Stomach (tissue), 9 donors: ENCODE results near the gene RPS14. TPM values are rescaled to one million over a fixed set of nuclear protein-coding genes. Genes with fewer than 3 reads are reported as not detected.

Experiments used
- DNase-seq, 2 donors: peaks; one replicate each; pipeline versions ENCODE4 v3.0.0 to v3.0.0-alpha.2; 2013 to 2019
- H3K27ac ChIP-seq, 5 donors: fragments of 200-600 bp in 4 of 5; sonication (generic) in 4 of 5; one replicate each; pipeline ENCODE4 v1.5.1; 2013 to 2019; ENCODE audit warnings: mild to moderate bottlenecking in 1 of 5, moderate library complexity in 1 of 5
- H3K27me3 ChIP-seq, 3 donors: fragments of 200-600 bp; sonication (generic); one replicate each; pipeline ENCODE4 v1.5.1; 2017 to 2019; ENCODE audit warnings: mixed run types in 1 of 3
- H3K36me3 ChIP-seq, 4 donors: fragments of 200-600 bp; sonication (generic); 1 replicate in 3 of 4; 2 replicates in 1 of 4; pipeline ENCODE4 v1.5.1; 2016 to 2019
- H3K4me1 ChIP-seq, 4 donors: fragments of 200-600 bp; sonication (generic); one replicate each; pipeline ENCODE4 v1.5.1; 2016 to 2019
- H3K4me3 ChIP-seq, 4 donors: fragments of 200-600 bp; sonication (generic) in 3 of 4; one replicate each; pipeline ENCODE4 v1.5.1; 2016 to 2019; ENCODE audit warnings: mild to moderate bottlenecking in 1 of 4
- H3K9me3 ChIP-seq, 4 donors: fragments of 200-600 bp; sonication (generic); one replicate each; pipeline ENCODE4 v1.5.1; 2016 to 2019
- EP300 ChIP-seq: sonication (generic); formaldehyde crosslinking; IDR thresholded peaks from one replicate; pipeline ENCODE4 v1.6.1; 2017; ENCODE audit warnings: antibody characterized with exemption
- POLR2A ChIP-seq, 4 donors: fragments of 450-650 bp; IDR thresholded peaks; one replicate each; pipeline ENCODE4 v1.6.1; 2016; ENCODE audit warnings: antibody characterized with exemption in 4 of 4, control low read depth in 2 of 4, mild to moderate bottlenecking in 1 of 4, moderate library complexity in 1 of 4
- POLR2AphosphoS5 ChIP-seq, 3 donors: sonication (generic); formaldehyde crosslinking; IDR thresholded peaks; one replicate each; pipeline ENCODE4 v1.6.1; 2016; ENCODE audit warnings: antibody characterized with exemption in 3 of 3
- WGBS, 5 donors: extraction: QIAGEN DNeasy Blood & Tissue Kit in 3 of 5; methylation state at CpG; one replicate each; pipeline versions ENCODE4 v1.1.5 to v1.1.7; 2013 to 2018; 5-methylcytosine and 5-hydroxymethylcytosine counted together
- intact Hi-C: fragments of 100-400 bp; cut with DNase I; formaldehyde crosslinking; loops from one replicate; pipeline ENCODE4 v1.15.1; 2023; ENCODE audit warnings: low total_unique reads
- polyA plus RNA-seq, 3 donors: library from polyadenylated mRNA; stranded (reverse); fragments of 200-250 nt; gene quantifications; one replicate each; pipeline ENCODE4 v1.2.3, GENCODE V29; 2013
- total RNA-seq, 5 donors: library from RNA; depleted of rRNA; stranded (reverse); fragments of >200 nt; gene quantifications; one replicate each; pipeline versions ENCODE4 v1.1.0 to v1.2.3, GENCODE V29; 2014 to 2016
- TF ChIP-seq, protein P1 (sequence below), 7 experiments: fragments of 450-650 bp in 4 of 7; fragments of 200-600 bp in 3 of 7; sonication (generic) in 3 of 7; IDR thresholded peaks; one replicate each; pipeline ENCODE4 v1.5.1; 2016 to 2019; ENCODE audit warnings: antibody characterized with exemption in 7 of 7, control low read depth in 2 of 7, mild to moderate bottlenecking in 1 of 7
- donor health status: healthy with polysubstance abuse.
- donor health status: Bipolar disorder and iron deficiency.
- donor health status: healthy.

RPS14 gene
- total and polyA plus RNA-seq, 8 donors = 899 to 6,427 (median 3,570) TPM

- peaks cover 42 to 55% (median 53%) of the 10 kb centered on the region in 4 donors for H3K4me1 ChIP-seq
- 0 to 1% (median 1%) methylated on average over 14 to 88 of the region's 90 CpGs for WGBS, 5 donors
Observed at GRCh38 chr5:150485693-150486401, 36.3 kb upstream of the RPS14 start.

GRCh38 chr5:150484964-150485692 is 35.6 kb upstream of the RPS14 start:
- H3K4me1 ChIP-seq = peaks cover 35 to 48% (median 45%) of the 10 kb centered on the region in 4 donors
- H3K4me3 ChIP-seq = peak overlapping the region; percentile 81 to 98 (median 91)
- peak overlapping the region; percentile 91 to 97 (median 95) for H3K27ac ChIP-seq
- WGBS, 5 donors = 15 to 20% (median 16%) methylated on average over 23 to 28 of the region's 28 CpGs
- H3K9me3 ChIP-seq = no peaks in the 10 kb centered on the region
- TF ChIP-seq, protein P1, sequence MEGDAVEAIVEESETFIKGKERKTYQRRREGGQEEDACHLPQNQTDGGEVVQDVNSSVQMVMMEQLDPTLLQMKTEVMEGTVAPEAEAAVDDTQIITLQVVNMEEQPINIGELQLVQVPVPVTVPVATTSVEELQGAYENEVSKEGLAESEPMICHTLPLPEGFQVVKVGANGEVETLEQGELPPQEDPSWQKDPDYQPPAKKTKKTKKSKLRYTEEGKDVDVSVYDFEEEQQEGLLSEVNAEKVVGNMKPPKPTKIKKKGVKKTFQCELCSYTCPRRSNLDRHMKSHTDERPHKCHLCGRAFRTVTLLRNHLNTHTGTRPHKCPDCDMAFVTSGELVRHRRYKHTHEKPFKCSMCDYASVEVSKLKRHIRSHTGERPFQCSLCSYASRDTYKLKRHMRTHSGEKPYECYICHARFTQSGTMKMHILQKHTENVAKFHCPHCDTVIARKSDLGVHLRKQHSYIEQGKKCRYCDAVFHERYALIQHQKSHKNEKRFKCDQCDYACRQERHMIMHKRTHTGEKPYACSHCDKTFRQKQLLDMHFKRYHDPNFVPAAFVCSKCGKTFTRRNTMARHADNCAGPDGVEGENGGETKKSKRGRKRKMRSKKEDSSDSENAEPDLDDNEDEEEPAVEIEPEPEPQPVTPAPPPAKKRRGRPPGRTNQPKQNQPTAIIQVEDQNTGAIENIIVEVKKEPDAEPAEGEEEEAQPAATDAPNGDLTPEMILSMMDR (IDR thresholded peaks at IDR 0.05) = no peak
- no peak for TF ChIP-seq POLR2AphosphoS5 (IDR thresholded peaks at IDR 0.05)
- TF ChIP-seq EP300 = no peak
- no peak for TF ChIP-seq POLR2A (IDR thresholded peaks at IDR 0.05)
- H3K27me3 ChIP-seq = no peaks in the 10 kb centered on the region
- DNase-seq = no peak
- intact Hi-C loops = no loop called here
- H3K36me3 ChIP-seq = peaks cover 0 to 4% (median 2%) of the 10 kb centered on the region in 4 donors

More at GRCh38 chr5:150485693-150486401, 36.3 kb upstream of the RPS14 start:
- Histone ChIP-seq H3K27ac (peak overlapping the region; percentile 91 to 97 (median 95)), H3K36me3 (peaks cover 0 to 9% (median 7%) of the 10 kb centered on the region in 4 donors), H3K9me3 (no peaks in the 10 kb centered on the region), H3K4me3 (peak overlapping the region; percentile 81 to 98 (median 91)), H3K27me3 (no peaks in the 10 kb centered on the region)
- intact Hi-C loops = no loop called here
- TF ChIP-seq, protein P1 (IDR thresholded peaks at IDR 0.05) = no peak
- TF ChIP-seq EP300 (no peak), POLR2AphosphoS5 (IDR thresholded peaks at IDR 0.05) (no peak), POLR2A (IDR thresholded peaks at IDR 0.05) (no peak)
- peak; percentile 47 to 89 for DNase-seq

GRCh38 chr5:150481972-150482406 is 32.5 kb upstream of the RPS14 start:
- Histone ChIP-seq H3K9me3 (no peaks in the 10 kb centered on the region), H3K4me1 (peaks cover 4 to 25% (median 15%) of the 10 kb centered on the region in 4 donors), H3K4me3 (no peak overlapping the region), H3K36me3 (no peaks in the 10 kb centered on the region), H3K27me3 (no peaks in the 10 kb centered on the region), H3K27ac (no peak overlapping the region)
- DNase-seq = no peak
- 40 to 56% (median 44%) methylated on average over 6 of the region's 6 CpGs for WGBS, 5 donors
- TF ChIP-seq, protein P1 (IDR thresholded peaks at IDR 0.05) = no peak
- intact Hi-C loops = no loop called here

GRCh38 chr5:150481708-150481965 is 32.1 kb upstream of the RPS14 start:
- Histone ChIP-seq H3K9me3 (no peaks in the 10 kb centered on the region), H3K4me3 (no peak overlapping the region), H3K27me3 (no peaks in the 10 kb centered on the region), H3K36me3 (no peaks in the 10 kb centered on the region), H3K4me1 (peaks cover under 1 to 24% (median 11%) of the 10 kb centered on the region in 4 donors), H3K27ac (no peak overlapping the region)
- TF ChIP-seq EP300 (no peak), POLR2AphosphoS5 (IDR thresholded peaks at IDR 0.05) (no peak), POLR2A (IDR thresholded peaks at IDR 0.05) (no peak)
- TF ChIP-seq, protein P1 (IDR thresholded peaks at IDR 0.05) = no peak
- intact Hi-C loops = no loop called here
- 73 to 82% (median 78%) methylated on average over 3 to 6 of the region's 6 CpGs for WGBS, 5 donors
- DNase-seq = no peak
